GM18502 (cell line): ENCODE measurements around the gene PPP1R15A.
"Not testable (repeated sequence)": the region's sequence is repeated elsewhere in the genome, so short reads cannot be mapped to it uniquely, and the experiment has no call there.

ENCODE experiments used
- ATAC-seq: cut with Tn5 transposase; IDR thresholded peaks from one replicate; pipeline ENCODE4 v1.9.1; 2021; ENCODE audit warnings: mild to moderate bottlenecking; ENCODE audit not compliant: unreplicated experiment, poor library complexity

The PPP1R15A gene

DNA sequence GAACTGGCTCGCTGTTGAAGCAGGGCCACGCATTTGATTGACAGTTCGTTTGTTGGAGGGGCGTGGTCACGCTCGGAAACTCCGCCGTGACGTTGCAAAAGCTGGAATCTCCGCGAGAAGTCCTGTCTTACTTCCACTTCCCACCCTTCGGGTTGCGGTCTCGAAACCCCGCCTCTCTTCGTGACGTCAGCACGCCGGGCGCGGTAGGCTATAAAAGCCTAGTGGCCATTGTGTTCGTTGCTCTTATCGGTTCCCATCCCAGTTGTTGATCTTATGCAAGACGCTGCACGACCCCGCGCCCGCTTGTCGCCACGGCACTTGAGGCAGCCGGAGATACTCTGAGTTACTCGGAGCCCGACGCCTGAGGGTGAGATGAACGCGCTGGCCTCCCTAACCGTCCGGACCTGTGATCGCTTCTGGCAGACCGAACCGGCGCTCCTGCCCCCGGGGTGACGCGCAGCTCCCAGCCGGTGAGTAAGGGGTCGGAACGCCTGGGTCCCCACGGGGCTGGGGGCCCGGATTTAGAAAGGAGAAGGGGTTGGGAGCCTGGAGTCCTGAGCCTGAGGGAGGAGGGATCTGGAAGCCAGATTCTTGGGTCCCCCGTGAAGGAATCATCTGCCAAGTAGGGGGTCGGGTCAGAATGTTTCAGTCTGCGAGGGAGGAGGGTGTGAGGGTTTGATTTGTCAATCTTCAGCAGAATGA lies at the start of gene PPP1R15A:
Gene PPP1R15A, plus strand, starts transcription at position 240 of the 702 bp plus-strand sequence. CDS start 813 bp downstream, outside the sequence.
- peak; percentile 42 for ATAC-seq

- ATAC-seq: no peak
Measured at GRCh38 chr19:48822514-48822913, 49.7 kb upstream of the PPP1R15A start.

GRCh38 chr19:48826606-48827020 lies 45.6 kb upstream of the PPP1R15A start:
- ATAC-seq: no peak

DNA sequence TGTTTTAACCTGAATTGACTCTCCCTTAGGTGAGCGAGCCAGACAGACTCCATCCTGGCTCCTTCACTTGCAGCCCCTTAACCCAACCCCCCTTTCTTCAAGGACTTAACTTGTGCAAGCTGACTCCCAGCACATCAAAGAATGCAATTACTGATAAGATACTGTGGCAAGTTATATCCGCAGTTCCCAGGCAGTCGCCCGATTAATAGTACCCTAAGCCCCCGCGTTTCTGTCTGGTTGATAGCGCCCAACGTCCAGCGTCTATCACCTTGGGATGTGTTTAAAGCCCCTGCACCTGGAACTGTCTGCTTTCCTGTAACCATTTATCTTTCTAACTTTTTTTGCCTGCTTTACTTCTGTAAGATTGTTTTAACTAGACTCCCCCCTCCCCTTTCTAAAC lies 42.1 kb upstream of the PPP1R15A start:
- no peak for ATAC-seq

- no peak for ATAC-seq
Measured at GRCh38 chr19:48830965-48831364, 41.3 kb upstream of the PPP1R15A start.

- no peak for ATAC-seq
Measured at GRCh38 chr19:48833049-48833448, 39.2 kb upstream of the PPP1R15A start.

- ATAC-seq: no peak
Measured at GRCh38 chr19:48833977-48834376, 38.2 kb upstream of the PPP1R15A start.

DNA sequence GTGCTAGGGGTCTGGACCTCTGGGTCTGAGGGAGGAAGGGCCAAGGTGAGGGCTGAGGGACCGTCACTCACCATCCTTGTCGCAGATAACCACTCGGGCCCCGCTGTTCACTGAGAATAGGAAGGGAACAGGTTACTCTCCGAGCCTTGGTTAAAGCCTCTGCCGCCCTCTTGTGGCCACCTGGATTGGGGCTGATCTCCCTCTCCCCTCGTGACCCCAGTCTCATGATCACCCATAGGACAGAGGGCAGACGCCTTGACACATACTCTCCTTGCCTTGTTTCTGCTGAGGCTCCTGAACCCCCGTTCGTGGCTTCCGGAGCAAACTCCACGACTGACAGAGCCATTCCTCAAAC lies 36.5 kb upstream of the PPP1R15A start:
- peak; percentile 72 for ATAC-seq

GRCh38 chr19:48836089-48837017 lies 35.9 kb upstream of the PPP1R15A start, which contains the start of gene HSD17B14:
Gene HSD17B14 (minus strand): TSS chr19:48836491. CDS start chr19:48836411, 80 bp downstream.
- ATAC-seq: peak; percentile 16

DNA sequence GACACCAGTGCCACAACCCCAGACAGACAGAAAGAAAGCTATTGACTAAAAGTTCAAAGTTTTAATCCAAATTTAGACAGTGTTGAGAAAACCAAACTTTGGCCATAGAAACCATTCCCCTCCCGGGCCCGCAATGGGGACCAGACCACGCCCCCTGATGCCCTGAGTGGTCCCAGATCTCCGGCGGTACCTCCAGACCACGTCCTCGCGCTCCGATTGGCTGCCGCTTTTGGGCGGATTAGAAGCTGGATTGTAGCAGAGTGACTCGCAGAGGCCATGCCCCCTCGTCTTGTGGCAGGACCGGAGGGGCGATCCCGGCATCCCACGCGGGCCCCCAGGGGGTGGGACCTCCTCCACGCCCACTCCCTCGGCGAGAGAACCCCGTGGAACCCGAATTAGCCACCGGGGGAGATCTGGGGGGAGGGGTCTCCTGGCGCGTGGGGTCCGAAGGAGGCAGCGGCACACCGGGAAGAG lies 35.1 kb upstream of the PPP1R15A start:
- ATAC-seq: peak; percentile 68

DNA sequence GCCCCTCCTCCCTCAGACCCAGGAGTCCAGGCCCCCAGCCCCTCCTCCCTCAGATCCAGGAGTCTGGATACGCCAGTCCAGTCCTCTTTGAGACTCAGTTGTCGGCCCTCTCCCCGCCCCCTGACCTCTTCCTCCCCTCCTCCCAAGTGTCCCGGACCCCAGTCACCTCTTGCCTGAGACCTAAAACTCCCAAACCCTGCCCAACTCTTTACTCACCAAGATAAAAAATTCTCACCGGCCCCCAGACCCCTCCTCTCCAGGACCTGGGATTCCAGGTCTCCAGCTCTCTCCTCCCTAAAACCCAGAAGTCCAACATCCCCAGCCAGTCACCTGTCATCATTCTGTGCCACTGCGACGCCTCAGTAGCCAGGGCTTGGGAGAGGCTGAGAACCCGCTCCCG lies 34.5 kb upstream of the PPP1R15A start:
- no peak for ATAC-seq

DNA sequence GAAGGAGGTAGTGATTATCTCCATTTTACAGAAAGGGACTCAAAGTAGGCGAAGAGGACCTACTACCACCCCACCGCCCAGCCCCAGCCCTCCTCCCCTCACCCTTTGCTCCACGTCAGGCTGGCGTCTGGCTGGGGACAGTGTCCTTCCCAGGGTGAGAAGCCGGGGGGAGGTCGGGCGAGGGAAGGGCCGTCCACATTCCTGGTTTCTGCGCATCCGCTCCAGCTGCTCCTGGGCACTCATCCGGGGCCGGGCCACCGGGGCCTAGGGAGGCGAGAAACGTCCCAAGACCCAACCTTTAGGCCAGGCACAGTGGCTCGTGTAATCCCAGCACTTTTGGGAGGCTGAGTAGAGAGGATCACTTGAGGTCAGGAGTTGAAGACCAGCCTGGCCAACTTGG lies 31.2 kb upstream of the PPP1R15A start:
- ATAC-seq: no peak

DNA sequence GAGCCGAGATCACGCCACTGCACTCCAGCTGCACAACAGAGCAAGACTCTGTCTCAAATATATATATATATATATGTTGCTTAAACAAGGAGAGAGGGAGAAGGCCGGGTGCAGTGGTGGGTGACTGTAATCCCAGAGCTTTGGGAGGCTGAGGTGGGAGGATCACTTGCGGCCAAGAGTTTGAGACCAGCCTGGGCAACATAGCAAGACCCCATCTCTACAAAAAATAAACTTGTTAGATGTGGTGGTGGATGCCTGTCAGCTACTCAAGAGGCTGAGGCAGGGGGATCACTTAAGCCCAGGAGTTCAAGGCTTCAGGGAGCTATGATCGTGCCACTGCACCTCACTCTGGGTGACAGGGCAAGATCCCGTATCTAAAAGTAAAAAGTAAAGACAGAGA lies 30.6 kb upstream of the PPP1R15A start:
- ATAC-seq: no peak

GRCh38 chr19:48842789-48843162 lies 29.4 kb upstream of the PPP1R15A start:
- no peak for ATAC-seq

DNA sequence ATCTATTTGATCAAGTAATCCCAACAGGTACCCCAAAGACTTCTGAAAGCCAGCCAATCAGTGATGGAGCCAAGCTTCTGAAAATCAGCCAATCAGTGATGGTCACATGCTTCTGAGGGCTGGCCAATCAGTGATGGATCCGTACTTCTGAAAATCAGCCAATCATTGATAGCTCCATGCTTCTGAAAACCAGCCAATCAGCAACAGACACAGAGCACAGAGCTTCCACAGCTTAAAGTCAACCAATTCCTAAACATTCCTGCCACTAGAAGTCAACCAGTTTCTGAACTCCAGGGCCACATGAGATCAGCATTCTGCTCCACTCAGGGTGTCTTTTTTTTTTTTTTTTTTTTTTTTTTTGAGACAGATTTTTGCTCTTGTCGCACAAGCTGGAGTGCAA lies 27.7 kb upstream of the PPP1R15A start:
- no peak for ATAC-seq

GRCh38 chr19:48845384-48845783 lies 26.8 kb upstream of the PPP1R15A start:
- ATAC-seq: no peak

DNA sequence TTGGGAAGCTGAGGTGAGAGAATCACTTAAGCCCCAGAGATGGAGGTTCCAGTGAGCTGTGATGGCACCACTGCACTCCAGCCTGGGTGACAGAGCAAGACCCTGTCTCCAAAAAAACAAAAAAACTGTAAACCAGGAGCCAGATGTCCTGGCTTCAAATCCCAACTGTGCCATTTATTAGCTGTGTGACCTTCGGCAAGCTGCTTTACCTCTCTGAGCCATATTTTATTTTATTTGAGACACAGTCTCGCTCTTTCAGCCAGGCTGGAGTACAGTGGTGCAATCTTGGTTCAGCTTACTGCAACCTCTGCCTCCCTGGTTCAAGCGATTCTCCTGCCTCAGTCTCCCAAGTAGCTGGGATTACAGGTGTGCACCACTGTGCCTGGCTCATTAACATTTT lies 25.6 kb upstream of the PPP1R15A start:
- ATAC-seq: not testable (repeated sequence)

DNA sequence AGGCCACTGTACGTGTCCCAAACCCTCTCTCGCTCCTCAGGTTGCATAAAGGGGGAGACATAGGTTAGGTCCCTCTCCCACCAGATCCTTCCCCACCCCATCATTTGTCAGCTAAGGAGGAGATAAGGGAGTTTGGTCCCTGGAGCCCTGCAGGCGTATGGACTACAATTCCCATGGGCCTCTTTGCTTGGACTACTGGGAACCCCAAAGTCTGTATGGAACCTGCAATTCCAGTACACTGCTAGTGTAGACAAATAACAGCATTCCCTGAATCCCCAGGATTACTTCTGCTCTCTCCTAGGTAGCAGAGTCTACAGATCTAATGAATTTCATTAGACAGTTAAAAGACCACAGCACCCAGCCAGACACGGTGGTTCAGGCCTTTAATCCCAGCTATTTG lies 19.9 kb upstream of the PPP1R15A start:
- no peak for ATAC-seq

DNA sequence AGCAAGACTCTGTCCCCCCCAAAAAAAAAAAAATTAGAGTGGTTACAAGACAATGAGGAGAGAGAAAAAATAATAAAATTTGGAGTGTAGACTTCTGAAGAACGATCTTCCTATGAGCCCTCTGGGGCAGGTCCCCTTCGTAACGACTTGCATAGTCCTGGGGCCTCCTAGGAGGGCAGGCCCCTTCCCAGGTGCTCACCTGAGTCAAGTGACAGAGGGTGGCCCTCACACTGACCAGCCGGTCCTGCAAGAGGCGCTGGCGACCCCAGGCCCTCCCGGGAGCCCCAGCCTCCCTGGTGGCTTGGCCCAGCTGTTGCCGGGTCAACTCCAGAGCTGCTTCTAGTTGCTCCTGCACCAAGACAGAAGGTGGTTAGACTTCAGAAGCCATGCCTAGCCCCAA lies 18.7 kb upstream of the PPP1R15A start:
- no peak for ATAC-seq

DNA sequence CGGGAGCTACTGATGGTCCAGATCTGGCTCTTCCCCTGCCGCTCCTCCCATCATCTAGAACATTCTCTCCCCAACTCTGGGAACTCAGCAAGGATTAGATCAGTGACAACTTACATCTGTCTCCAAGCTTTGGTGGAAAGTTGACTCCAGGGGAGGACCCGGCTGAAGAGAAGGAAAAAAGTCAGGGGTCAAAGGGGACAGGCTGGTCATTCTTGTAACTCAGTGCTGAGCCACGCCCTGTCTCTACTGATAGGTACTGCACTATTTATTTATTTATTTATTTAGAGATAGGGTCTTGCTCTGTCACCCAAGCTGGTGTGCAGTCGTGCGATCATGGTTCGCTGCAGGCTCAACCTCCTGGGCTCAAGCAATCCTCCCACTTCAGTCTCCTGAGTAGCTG lies 18.1 kb upstream of the PPP1R15A start:
- ATAC-seq: no peak

DNA sequence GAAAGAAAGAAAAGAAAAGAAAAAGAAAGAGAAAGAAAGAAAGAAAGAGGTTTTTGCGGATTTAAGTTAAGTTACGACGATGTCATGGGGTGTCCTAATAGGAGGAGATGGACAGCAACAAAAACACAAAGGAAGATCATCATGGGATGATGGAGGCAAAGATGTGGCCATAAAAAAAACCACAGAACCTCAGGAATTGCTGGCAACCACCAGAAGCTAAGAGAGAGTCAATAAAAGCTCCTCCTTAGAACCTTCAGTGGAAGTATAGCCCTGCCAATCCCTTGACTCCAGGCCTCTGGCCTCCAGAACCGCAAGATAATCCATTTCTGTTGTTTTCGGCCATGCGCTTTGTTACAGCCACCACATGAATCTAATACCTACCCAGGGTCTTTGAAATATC lies 15.3 kb upstream of the PPP1R15A start:
- ATAC-seq: no peak
